ENCODE results near the gene RHBG.

RHBG gene

GRCh38 chr1:156425943-156426342 is 56.9 kb downstream of the RHBG start:
- no peak for DNase-seq (ENCODE audit: low read depth)

GRCh38 chr1:156427957-156428356 is 58.9 kb downstream of the RHBG start:
- no peak for DNase-seq (ENCODE audit: low read depth)

DNA sequence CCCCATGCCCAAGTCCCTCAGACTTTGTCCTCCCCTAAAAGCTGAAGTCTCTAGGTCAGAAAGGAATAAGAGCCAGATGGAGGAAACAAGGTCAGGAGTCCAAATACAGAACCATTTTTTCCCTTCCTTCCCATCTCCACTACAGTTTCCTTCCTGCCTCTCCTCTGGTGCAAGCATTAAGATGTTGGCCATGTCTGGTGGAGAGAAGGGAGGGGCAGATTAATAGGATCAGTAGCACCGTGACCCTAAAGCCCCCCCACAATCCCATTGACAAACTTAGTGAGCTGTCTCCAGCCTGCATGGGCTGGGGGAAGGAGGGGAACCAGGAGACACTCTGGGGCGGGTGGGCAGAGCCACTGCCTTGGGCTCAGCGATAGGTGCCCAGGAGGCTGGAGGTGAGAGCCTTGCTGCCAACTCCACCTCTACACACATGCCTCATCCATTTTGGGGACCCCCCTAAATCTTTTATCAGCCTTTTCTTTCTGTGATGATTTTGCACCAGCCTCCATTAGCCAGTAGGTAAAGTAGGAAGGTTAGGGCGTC is 59.8 kb downstream of the RHBG start:
- no peak for DNase-seq (ENCODE audit: low read depth)

GRCh38 chr1:156429313-156430060 is 60.5 kb downstream of the RHBG start:
- DNase-seq (ENCODE audit: low read depth), result no peak

- DNase-seq (ENCODE audit: low read depth), result no peak
These were observed 61.3 kb downstream of the RHBG start for GRCh38 chr1:156430303-156430702.

GRCh38 chr1:156430866-156431265 is 61.9 kb downstream of the RHBG start:
- no peak for DNase-seq (ENCODE audit: low read depth)

DNA sequence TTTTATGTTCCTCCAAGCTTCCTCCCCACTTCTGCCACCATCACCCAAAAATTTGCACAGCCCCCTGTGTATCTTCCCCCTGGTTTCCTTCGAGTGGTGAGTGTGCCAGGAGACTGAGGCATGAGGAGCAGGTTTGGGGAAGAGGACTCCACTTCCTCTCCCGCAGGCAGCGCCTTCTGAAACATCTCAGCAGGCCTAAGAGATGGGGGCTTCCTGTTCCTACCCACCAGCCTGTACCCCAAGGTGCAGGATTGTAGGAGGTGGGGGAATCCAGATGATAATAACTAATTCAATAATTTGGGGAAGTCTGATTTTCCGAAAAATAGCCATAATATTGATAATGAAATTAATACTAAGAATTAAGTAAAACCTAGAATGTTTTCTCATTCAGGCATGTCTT is 62.4 kb downstream of the RHBG start:
- DNase-seq (ENCODE audit: low read depth), result no peak

DNA sequence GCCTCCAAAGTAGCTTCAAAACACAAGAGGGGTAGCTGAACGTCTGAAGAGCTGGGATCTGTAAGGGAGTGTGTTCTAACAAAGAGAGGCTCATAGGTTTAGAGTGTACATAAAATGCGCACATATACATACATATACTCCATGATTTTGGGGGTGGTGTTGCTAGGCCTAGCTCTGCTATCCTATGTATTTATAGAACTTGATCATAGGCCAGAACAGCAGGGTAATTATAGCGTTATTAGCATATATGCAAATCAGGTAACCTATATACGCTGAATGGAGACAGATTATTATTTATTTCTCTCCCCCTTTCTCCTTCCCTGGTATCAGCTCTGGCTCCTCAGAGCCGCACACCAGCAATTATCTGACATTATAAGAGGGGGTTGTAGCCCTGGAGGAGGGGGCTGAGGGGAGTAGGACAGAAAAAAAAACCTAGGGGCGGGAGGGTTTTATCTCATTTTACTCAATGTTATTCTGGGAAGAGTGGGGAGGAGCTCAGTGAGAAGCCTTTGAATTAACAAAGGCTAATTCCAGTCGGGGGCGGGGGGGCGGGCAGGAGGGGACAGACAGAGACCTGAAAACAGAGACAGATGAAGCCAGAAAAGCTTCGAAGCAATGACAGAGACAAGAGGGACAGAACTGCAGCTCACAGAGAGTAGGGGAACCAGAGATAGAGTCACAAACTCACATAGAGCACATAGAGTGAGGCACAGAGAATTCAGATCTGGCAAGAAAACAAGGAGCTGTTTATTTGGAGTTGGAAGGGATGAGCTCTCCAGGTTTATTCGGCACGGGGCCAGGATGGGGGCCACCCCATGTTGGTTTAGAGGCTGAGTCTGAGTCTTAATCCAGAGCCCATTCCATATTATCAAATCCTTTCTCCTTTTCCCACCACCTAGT is 63.0 kb downstream of the RHBG start:
- DNase-seq (ENCODE audit: low read depth), result no peak

GRCh38 chr1:156432669-156433018 is 63.6 kb downstream of the RHBG start:
- DNase-seq (ENCODE audit: low read depth), result no peak

GRCh38 chr1:156433032-156433431 is 64.0 kb downstream of the RHBG start:
- no peak for DNase-seq (ENCODE audit: low read depth)

GRCh38 chr1:156433602-156434001 is 64.6 kb downstream of the RHBG start:
- no peak for DNase-seq (ENCODE audit: low read depth)
